PC-3 (cell line): ENCODE data around the gene KRT33B. TPM values are rescaled to one million over a fixed set of nuclear protein-coding genes. Genes with fewer than 3 reads are reported as not detected.

Experiments
- ATAC-seq: fragments of 200-7000 bp; cut with Tn5 transposase; 2 replicates; pipeline ENCODE4 v1.9.1; 2020; ENCODE audit warnings: mild to moderate bottlenecking, moderate library complexity
- BruUV-seq: library from RNA; stranded (reverse); fragments of 400-500 nt; replicated peaks from 2 replicates; lab custom pipeline; 2021; lab: Mats Ljungman, UMichigan
- CTCF ChIA-PET: fragments of 300-600 bp; sonication (Branson Sonifier 250); formaldehyde crosslinking; loops from one replicate; lab custom pipeline; 2022; ENCODE audit warnings: antibody characterized with exemption; lab: Charles Lee
- POLR2A ChIA-PET: fragments of 300-600 bp; sonication (Branson Sonifier 250); formaldehyde crosslinking; loops from one replicate; lab custom pipeline; 2022; ENCODE audit warnings: antibody characterized with exemption; ENCODE audit not compliant: unreplicated experiment; lab: Charles Lee
- DNase-seq: peaks from one replicate; pipeline ENCODE4 v3.0.0-alpha.2; 2015
- H2AFZ ChIP-seq: fragments of 300-600 bp; sonication (generic); 2 replicates; pipeline ENCODE4 v1.6.0; 2016; ENCODE audit warnings: antibody characterized with exemption, low read length
- H3F3A ChIP-seq: fragments of 300-600 bp; sonication (generic); one replicate; pipeline ENCODE4 v1.6.0; 2017; ENCODE audit warnings: antibody characterized with exemption, low read length, control low read depth, mild to moderate bottlenecking; ENCODE audit not compliant: unreplicated experiment
- H3K27ac ChIP-seq: fragments of 300-600 bp; sonication (generic); 2 replicates; pipeline ENCODE4 v1.5.1; 2016; ENCODE audit warnings: mild to moderate bottlenecking, low read length
- H3K27me3 ChIP-seq: fragments of 300-600 bp; sonication (generic); 2 replicates; pipeline ENCODE4 v1.6.1; 2016; ENCODE audit warnings: low read length, mixed read lengths
- H3K36me3 ChIP-seq: fragments of 300-600 bp; sonication (generic); 2 replicates; pipeline ENCODE4 v1.6.1; 2016; ENCODE audit warnings: low read depth, mixed run types, low read length, mixed read lengths
- H3K4me1 ChIP-seq: fragments of 300-600 bp; sonication (generic); 2 replicates; pipeline ENCODE4 v1.5.1; 2016; ENCODE audit warnings: low read length; ENCODE audit not compliant: insufficient read depth
- H3K4me2 ChIP-seq: fragments of 300-600 bp; sonication (generic); 2 replicates; pipeline ENCODE4 v1.6.0; 2016; ENCODE audit warnings: low read length
- H3K4me3 ChIP-seq: fragments of 300-600 bp; sonication (generic); 2 replicates; pipeline ENCODE4 v1.5.1; 2016; ENCODE audit warnings: mild to moderate bottlenecking, low read length, mixed read lengths
- H3K79me2 ChIP-seq: fragments of 300-600 bp; sonication (generic); 2 replicates; pipeline ENCODE4 v1.6.1; 2017; ENCODE audit warnings: low read length, mixed read lengths
- H3K9ac ChIP-seq: fragments of 300-600 bp; sonication (generic); 2 replicates; pipeline ENCODE4 v1.6.0; 2016; ENCODE audit warnings: mild to moderate bottlenecking, low read length
- H3K9me2 ChIP-seq: fragments of 300-600 bp; sonication (generic); replicated peaks from 2 replicates; pipeline ENCODE4 v1.6.1; 2016; ENCODE audit warnings: mixed run types, low read length, mixed read lengths
- H3K9me3 ChIP-seq: fragments of 300-600 bp; sonication (generic); 2 replicates; pipeline ENCODE4 v1.6.1; 2016; ENCODE audit warnings: low read length, mixed read lengths
- H4K20me1 ChIP-seq: fragments of 300-600 bp; sonication (generic); 2 replicates; pipeline ENCODE4 v1.6.1; 2016; ENCODE audit warnings: low read length, mixed read lengths
- EZH2 ChIP-seq: fragments of 300-600 bp; sonication (generic); IDR thresholded peaks from one replicate; pipeline ENCODE4 v1.6.1; 2017; ENCODE audit warnings: antibody characterized with exemption, mild to moderate bottlenecking, low read length; ENCODE audit not compliant: unreplicated experiment
- EZH2phosphoT487 ChIP-seq: fragments of 300-600 bp; sonication (generic); IDR thresholded peaks from 2 replicates; pipeline ENCODE4 v1.6.1; 2018; ENCODE audit warnings: mild to moderate bottlenecking, antibody characterized with exemption, low read length, borderline replicate concordance
- intact Hi-C: fragments of 100-400 bp; cut with micrococcal nuclease; formaldehyde crosslinking; loops from 2 replicates; pipeline ENCODE4 v1.9.0; 2023
- total RNA-seq: library from RNA; depleted of rRNA; stranded (reverse); fragments of >200 nt; gene quantifications from 2 replicates; pipeline ENCODE4 v1.2.3, GENCODE V29; 2014
- TF ChIP-seq, protein P1 (sequence below): fragments of 300-600 bp; sonication (generic); conservative IDR thresholded peaks from 2 replicates; pipeline ENCODE4 v1.5.1; 2017; ENCODE audit warnings: antibody characterized with exemption, low read depth, mild to moderate bottlenecking, low read length

KRT33B gene
- total RNA-seq, 1 experiment from 2014 or later, result not detected

DNA sequence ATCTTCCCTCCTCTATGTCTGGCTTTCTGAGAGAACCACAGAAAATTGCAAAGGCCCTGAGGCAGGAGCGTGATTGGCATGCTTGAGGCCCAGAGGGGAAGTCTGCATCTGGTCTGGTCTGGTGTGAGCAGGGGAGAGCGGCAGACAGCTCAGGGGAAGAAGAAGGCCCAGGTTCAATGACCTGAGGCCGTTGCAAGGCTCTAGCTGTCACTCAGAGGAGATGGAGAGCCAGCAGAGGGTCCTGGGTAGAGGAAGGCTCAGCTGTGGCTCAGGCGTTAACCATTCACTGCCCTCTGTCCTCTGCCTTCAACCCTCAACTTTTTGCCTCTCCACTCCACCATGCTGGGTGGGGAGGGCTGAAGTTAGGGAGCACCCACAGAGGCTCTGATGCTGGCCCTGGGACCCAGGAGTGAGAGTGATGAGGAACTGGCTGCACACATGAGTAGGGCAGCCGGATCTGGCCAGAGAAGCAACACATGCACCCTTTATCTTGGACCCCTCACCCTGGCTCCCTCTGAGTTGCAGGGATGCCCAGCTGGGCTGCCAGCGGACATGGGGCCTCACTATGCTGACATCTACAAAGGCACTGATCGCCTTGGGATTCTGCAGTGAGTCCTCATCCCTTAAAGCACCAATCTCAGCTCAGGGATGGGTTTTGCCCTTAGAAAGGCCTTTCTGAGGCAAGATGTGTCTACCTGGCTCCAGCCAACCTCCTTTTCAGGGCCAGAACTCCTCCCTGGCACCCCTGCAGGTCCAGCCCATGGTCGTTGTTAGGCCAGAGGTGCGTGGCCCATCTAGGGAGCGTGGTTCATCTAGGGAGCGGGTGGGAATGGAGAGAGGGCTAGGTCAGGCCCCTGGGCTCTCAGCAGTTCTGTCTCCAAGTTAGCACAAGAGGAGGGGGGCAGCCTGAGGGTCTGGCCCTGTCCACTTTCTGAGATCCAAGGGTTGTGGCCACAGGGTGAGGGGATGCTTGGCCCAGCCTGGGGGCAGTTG, 46.4 kb downstream of the KRT33B start:
- H3K27me3 ChIP-seq, result no peaks in the 10 kb centered on the region
- H3K4me3 ChIP-seq, result no peak overlapping the region
- H3K79me2 ChIP-seq, result no peaks in the 10 kb centered on the region
- ChIA-PET CTCF (interaction anchor here (0.6 to 1.3 kb wide), 7 partner anchors 111 to 661 kb away, joined by 3 to 6 read pairs (median 4); no protein-coding TSS in a partner anchor), POLR2A (no interaction called here)
- H3K4me1 ChIP-seq, result no peaks in the 10 kb centered on the region
- H3K36me3 ChIP-seq, result no peaks in the 10 kb centered on the region; the same call in 1 of the 2 replicates
- no peak overlapping the region for H3K27ac ChIP-seq
- no peak overlapping the region for H3K9ac ChIP-seq
- TF ChIP-seq EZH2phosphoT487, result no peak
- BruUV-seq, result no TSS peak
- H3F3A ChIP-seq, result no peaks in the 10 kb centered on the region
- 0 out of 2 replicates have a peak, but pooled peaks cover 4% of the 10 kb centered on the region for H3K9me3 ChIP-seq
- no peak overlapping the region for H3K4me2 ChIP-seq
- no peak for DNase-seq
- H4K20me1 ChIP-seq, result no peaks in the 10 kb centered on the region
- H3K9me2 ChIP-seq, result no peaks in the 10 kb centered on the region
- intact Hi-C loops, result loop anchor here (1.0 to 10.0 kb wide), 7 partner anchors 172 to 518 kb away; no protein-coding TSS in a partner anchor
- no peak for ATAC-seq
- H2AFZ ChIP-seq, result no peak overlapping the region

DNA sequence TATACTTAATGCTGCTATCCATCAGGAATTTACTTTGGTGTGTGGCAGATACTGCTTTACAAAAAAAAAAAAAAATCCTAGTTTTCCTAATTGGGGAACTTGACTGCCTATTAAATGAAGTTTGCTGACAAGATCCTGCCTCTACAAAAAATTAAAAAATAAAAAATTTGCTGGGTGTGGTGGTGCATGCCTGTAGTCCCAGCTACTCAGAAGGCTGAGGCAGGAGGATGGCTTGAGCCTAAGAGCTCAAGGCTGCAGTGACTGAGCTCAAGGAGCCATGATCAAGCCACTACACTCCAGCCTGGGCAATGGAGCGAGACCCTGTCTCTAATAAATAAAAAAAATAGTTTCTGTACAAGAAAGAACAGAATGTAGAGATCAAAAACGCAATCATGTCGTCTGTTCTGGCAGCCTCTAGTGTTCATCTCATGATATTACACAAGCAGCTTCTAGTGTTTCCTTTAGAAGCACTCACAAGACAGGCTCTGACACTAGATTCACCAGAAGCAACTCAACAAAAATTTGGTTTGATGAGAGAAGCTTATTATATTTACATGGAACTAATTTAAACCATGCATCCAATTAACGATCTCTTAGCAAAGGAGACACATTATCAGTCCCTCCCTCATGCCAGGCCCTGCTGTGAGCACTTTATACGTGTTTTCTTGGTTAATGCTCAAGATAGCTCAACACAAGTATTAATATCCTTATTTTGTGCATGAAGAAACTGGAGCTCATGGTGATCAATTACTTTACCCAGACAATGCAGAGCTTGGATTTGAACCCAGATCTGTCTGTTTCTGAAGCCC, 47.3 kb downstream of the KRT33B start:
- no TSS peak for BruUV-seq
- ATAC-seq (peak; percentile 68; the same call in 1 of the 2 replicates), DNase-seq (peak; percentile 65)
- Histone ChIP-seq H3K79me2 (no peaks in the 10 kb centered on the region), H3F3A (no peaks in the 10 kb centered on the region), H3K9me3 (0 out of 2 replicates have a peak, but pooled peaks cover 4% of the 10 kb centered on the region), H3K27me3 (no peaks in the 10 kb centered on the region), H3K27ac (no peak overlapping the region), H4K20me1 (no peaks in the 10 kb centered on the region), H2AFZ (peak overlapping the region; percentile 51; the same call in 1 of the 2 replicates), H3K9ac (no peak overlapping the region), H3K4me1 (no peaks in the 10 kb centered on the region), H3K36me3 (no peaks in the 10 kb centered on the region; the same call in 1 of the 2 replicates), H3K4me2 (no peak overlapping the region), H3K4me3 (no peak overlapping the region), H3K9me2 (no peaks in the 10 kb centered on the region)
- POLR2A ChIA-PET, result no interaction called here
- CTCF ChIA-PET, result interaction anchor here (0.6 to 1.3 kb wide), 8 partner anchors 110 to 660 kb away, joined by 3 to 6 read pairs (median 4); no protein-coding TSS in a partner anchor
- intact Hi-C loops, result loop anchor here (1.0 to 10.0 kb wide), 7 partner anchors 173 to 517 kb away; no protein-coding TSS in a partner anchor
- TF ChIP-seq EZH2 (no peak), EZH2phosphoT487 (no peak)
- TF ChIP-seq, protein P1, sequence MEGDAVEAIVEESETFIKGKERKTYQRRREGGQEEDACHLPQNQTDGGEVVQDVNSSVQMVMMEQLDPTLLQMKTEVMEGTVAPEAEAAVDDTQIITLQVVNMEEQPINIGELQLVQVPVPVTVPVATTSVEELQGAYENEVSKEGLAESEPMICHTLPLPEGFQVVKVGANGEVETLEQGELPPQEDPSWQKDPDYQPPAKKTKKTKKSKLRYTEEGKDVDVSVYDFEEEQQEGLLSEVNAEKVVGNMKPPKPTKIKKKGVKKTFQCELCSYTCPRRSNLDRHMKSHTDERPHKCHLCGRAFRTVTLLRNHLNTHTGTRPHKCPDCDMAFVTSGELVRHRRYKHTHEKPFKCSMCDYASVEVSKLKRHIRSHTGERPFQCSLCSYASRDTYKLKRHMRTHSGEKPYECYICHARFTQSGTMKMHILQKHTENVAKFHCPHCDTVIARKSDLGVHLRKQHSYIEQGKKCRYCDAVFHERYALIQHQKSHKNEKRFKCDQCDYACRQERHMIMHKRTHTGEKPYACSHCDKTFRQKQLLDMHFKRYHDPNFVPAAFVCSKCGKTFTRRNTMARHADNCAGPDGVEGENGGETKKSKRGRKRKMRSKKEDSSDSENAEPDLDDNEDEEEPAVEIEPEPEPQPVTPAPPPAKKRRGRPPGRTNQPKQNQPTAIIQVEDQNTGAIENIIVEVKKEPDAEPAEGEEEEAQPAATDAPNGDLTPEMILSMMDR, result peak; percentile 69

DNA sequence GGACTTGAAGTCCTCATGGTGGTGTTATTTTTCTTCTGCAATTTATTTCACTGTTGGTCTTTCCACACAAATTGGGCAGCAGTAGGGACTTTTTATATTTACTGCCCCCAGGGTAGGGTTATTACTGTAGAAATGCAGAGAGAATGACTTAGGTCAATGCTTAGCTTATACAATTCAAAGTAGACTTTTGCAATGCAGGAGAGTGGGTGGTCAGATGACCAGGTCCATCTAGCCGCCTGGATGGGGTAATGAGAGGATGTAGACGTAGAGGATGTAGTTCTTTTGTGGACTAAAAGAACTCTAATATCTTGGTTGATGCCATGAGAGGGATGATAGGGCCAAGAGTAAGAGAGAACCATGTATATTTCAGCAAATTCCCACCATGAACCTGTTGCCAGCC, 51.4 kb downstream of the KRT33B start:
- no peak overlapping the region for H3K4me3 ChIP-seq
- no peaks in the 10 kb centered on the region for H3K27me3 ChIP-seq
- H2AFZ ChIP-seq, result no peak overlapping the region
- no peaks in the 10 kb centered on the region for H3K4me1 ChIP-seq
- H3K9me3 ChIP-seq, result 0 out of 2 replicates have a peak, but pooled peaks cover 4% of the 10 kb centered on the region
- CTCF ChIA-PET, result no interaction called here
- H3K9ac ChIP-seq, result no peak overlapping the region
- POLR2A ChIA-PET, result no interaction called here
- TF ChIP-seq EZH2phosphoT487 (no peak), EZH2 (no peak)
- TF ChIP-seq, protein P1, result no peak
- no peaks in the 10 kb centered on the region for H4K20me1 ChIP-seq
- ATAC-seq (no peak), DNase-seq (no peak)
- BruUV-seq, result no TSS peak
- H3F3A ChIP-seq, result no peaks in the 10 kb centered on the region
- H3K4me2 ChIP-seq, result no peak overlapping the region
- intact Hi-C loops, result no loop called here
- no peaks in the 10 kb centered on the region for H3K9me2 ChIP-seq
- H3K79me2 ChIP-seq, result no peaks in the 10 kb centered on the region
- no peak overlapping the region for H3K27ac ChIP-seq
- H3K36me3 ChIP-seq, result no peaks in the 10 kb centered on the region; the same call in 1 of the 2 replicates
